H1 (cell line): ENCODE data around the gene TBC1D10A. TPM values are rescaled to one million over a fixed set of nuclear protein-coding genes. Genes with fewer than 3 reads are reported as not detected.

ENCODE experiments used
- BCL11A ChIP-seq, 2 experiments: IDR thresholded peaks; one replicate each; pipeline ENCODE4 v1.6.1; 2011; ENCODE audit warnings: low read depth in 2 of 2, low read length in 2 of 2, mild to moderate bottlenecking in 2 of 2
- CBX8 ChIP-seq: fragments of 300-800, 300-1000 bp; sonication (generic); IDR thresholded peaks from 2 replicates; pipeline ENCODE4 v1.7.1; 2016; ENCODE audit warnings: low read depth, low read length, borderline replicate concordance
- MAFK ChIP-seq: IDR thresholded peaks from 2 replicates; pipeline ENCODE4 v1.6.1; 2012; ENCODE audit warnings: low read depth, mild to moderate bottlenecking, improper control_type of control experiment, low read length
- PHF8 ChIP-seq: fragments of 200-600 bp; sonication (generic); conservative IDR thresholded peaks from 2 replicates; pipeline ENCODE4 v1.7.1; 2012; ENCODE audit warnings: low read depth, mild to moderate bottlenecking, inconsistent platforms, low read length, moderate library complexity
- RFX5 ChIP-seq: IDR thresholded peaks from 2 replicates; pipeline ENCODE4 v1.6.1; 2011; ENCODE audit warnings: low read depth, low read length, improper control_type of control experiment, borderline replicate concordance
- polyA plus RNA-seq, 7 experiments: library from polyadenylated mRNA; depleted of rRNA in 3 of 7; stranded (reverse) in 5 of 7; unstranded in 2 of 7; fragments of >200 nt in 5 of 7; fragments of 200-250 nt in 2 of 7; gene quantifications; 1 replicate in 5 of 7; 2 replicates in 1 of 7; 4 replicates in 1 of 7; pipeline versions ENCODE4 v1.2.1 to v1.2.3, GENCODE V29; 2011 to 2013; ENCODE audit warnings: missing spikeins in 2 of 7, mixed read lengths in 2 of 7
- total RNA-seq: library from RNA; stranded (reverse); fragmentation: NEBNext Ultra II Directional; extraction: Animal tissue kit (Norgen Biotek cat#: 25700); gene quantifications from 2 replicates; pipeline ENCODE4 v1.2.1, GENCODE V29; 2021
- TF ChIP-seq, protein P1 (sequence below): fragments of 300-600 bp; sonication (generic); IDR thresholded peaks from 2 replicates; pipeline ENCODE4 v1.7.1; 2012; ENCODE audit warnings: low read length, moderate library complexity, mild to moderate bottlenecking, inconsistent platforms; ENCODE audit not compliant: insufficient replicate concordance

The TBC1D10A gene
- total and polyA plus RNA-seq, 2 of the 8 experiments (the other 6 are each of a cell fraction or from before 2014, with no cell fraction given), result 5.4 to 7.0 TPM

DNA sequence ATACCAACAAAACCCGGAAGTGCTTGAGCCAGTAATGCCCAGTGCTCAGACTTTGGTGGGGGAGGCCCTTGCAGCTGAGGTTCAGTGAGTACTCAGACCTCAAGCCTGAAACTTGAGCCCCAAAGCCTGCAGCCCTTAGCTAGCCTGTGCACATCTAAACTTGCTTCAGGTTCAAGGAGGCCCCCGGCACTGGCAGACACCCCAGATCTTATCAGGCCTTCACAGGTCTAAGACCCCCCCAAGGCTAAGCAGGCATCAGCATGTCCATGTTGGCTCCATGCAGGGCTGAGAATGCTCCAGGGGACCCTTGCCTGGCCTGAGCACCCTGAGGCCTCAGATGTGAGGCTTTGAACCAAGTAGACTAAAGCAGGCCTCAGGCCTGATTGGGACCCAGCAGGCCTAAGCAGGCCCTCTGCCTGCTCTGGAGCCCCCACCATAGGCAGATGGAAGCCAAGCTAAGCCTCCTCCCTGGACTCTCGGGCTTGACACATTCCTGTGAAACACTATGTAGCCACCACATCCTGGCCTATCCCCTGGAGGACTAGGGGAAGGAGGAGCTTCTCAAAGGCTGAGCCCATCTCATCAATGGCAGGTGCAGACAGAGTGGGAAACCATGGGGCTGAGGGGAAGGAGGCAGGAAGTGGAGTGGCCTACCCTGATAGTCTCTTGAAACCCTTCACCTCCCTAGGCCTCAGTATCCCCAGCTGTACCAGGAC lies 36.2 kb downstream of the TBC1D10A start (continued):
- TF ChIP-seq, protein P1, sequence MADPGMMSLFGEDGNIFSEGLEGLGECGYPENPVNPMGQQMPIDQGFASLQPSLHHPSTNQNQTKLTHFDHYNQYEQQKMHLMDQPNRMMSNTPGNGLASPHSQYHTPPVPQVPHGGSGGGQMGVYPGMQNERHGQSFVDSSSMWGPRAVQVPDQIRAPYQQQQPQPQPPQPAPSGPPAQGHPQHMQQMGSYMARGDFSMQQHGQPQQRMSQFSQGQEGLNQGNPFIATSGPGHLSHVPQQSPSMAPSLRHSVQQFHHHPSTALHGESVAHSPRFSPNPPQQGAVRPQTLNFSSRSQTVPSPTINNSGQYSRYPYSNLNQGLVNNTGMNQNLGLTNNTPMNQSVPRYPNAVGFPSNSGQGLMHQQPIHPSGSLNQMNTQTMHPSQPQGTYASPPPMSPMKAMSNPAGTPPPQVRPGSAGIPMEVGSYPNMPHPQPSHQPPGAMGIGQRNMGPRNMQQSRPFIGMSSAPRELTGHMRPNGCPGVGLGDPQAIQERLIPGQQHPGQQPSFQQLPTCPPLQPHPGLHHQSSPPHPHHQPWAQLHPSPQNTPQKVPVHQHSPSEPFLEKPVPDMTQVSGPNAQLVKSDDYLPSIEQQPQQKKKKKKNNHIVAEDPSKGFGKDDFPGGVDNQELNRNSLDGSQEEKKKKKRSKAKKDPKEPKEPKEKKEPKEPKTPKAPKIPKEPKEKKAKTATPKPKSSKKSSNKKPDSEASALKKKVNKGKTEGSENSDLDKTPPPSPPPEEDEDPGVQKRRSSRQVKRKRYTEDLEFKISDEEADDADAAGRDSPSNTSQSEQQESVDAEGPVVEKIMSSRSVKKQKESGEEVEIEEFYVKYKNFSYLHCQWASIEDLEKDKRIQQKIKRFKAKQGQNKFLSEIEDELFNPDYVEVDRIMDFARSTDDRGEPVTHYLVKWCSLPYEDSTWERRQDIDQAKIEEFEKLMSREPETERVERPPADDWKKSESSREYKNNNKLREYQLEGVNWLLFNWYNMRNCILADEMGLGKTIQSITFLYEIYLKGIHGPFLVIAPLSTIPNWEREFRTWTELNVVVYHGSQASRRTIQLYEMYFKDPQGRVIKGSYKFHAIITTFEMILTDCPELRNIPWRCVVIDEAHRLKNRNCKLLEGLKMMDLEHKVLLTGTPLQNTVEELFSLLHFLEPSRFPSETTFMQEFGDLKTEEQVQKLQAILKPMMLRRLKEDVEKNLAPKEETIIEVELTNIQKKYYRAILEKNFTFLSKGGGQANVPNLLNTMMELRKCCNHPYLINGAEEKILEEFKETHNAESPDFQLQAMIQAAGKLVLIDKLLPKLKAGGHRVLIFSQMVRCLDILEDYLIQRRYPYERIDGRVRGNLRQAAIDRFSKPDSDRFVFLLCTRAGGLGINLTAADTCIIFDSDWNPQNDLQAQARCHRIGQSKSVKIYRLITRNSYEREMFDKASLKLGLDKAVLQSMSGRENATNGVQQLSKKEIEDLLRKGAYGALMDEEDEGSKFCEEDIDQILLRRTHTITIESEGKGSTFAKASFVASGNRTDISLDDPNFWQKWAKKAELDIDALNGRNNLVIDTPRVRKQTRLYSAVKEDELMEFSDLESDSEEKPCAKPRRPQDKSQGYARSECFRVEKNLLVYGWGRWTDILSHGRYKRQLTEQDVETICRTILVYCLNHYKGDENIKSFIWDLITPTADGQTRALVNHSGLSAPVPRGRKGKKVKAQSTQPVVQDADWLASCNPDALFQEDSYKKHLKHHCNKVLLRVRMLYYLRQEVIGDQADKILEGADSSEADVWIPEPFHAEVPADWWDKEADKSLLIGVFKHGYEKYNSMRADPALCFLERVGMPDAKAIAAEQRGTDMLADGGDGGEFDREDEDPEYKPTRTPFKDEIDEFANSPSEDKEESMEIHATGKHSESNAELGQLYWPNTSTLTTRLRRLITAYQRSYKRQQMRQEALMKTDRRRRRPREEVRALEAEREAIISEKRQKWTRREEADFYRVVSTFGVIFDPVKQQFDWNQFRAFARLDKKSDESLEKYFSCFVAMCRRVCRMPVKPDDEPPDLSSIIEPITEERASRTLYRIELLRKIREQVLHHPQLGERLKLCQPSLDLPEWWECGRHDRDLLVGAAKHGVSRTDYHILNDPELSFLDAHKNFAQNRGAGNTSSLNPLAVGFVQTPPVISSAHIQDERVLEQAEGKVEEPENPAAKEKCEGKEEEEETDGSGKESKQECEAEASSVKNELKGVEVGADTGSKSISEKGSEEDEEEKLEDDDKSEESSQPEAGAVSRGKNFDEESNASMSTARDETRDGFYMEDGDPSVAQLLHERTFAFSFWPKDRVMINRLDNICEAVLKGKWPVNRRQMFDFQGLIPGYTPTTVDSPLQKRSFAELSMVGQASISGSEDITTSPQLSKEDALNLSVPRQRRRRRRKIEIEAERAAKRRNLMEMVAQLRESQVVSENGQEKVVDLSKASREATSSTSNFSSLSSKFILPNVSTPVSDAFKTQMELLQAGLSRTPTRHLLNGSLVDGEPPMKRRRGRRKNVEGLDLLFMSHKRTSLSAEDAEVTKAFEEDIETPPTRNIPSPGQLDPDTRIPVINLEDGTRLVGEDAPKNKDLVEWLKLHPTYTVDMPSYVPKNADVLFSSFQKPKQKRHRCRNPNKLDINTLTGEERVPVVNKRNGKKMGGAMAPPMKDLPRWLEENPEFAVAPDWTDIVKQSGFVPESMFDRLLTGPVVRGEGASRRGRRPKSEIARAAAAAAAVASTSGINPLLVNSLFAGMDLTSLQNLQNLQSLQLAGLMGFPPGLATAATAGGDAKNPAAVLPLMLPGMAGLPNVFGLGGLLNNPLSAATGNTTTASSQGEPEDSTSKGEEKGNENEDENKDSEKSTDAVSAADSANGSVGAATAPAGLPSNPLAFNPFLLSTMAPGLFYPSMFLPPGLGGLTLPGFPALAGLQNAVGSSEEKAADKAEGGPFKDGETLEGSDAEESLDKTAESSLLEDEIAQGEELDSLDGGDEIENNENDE, result no peak
- TF ChIP-seq MAFK (no peak), PHF8 (no peak), RFX5 (no peak), CBX8 (no peak), BCL11A (IDR thresholded peaks at IDR 0.05; ENCODE audit: low read depth in 2 of 2, low read length in 2 of 2) (no peak)
